ENCODE data around the gene DISC1.

The DISC1 gene

GRCh38 chr1:231950331-231951128 lies 323.9 kb downstream of the DISC1 start:
- TF ChIP-seq, protein P1, sequence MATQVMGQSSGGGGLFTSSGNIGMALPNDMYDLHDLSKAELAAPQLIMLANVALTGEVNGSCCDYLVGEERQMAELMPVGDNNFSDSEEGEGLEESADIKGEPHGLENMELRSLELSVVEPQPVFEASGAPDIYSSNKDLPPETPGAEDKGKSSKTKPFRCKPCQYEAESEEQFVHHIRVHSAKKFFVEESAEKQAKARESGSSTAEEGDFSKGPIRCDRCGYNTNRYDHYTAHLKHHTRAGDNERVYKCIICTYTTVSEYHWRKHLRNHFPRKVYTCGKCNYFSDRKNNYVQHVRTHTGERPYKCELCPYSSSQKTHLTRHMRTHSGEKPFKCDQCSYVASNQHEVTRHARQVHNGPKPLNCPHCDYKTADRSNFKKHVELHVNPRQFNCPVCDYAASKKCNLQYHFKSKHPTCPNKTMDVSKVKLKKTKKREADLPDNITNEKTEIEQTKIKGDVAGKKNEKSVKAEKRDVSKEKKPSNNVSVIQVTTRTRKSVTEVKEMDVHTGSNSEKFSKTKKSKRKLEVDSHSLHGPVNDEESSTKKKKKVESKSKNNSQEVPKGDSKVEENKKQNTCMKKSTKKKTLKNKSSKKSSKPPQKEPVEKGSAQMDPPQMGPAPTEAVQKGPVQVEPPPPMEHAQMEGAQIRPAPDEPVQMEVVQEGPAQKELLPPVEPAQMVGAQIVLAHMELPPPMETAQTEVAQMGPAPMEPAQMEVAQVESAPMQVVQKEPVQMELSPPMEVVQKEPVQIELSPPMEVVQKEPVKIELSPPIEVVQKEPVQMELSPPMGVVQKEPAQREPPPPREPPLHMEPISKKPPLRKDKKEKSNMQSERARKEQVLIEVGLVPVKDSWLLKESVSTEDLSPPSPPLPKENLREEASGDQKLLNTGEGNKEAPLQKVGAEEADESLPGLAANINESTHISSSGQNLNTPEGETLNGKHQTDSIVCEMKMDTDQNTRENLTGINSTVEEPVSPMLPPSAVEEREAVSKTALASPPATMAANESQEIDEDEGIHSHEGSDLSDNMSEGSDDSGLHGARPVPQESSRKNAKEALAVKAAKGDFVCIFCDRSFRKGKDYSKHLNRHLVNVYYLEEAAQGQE (IDR thresholded peaks at IDR 0.05; ENCODE audit: low read depth): no peak
- TF ChIP-seq ZBTB7A (IDR thresholded peaks at IDR 0.05; ENCODE audit: low read depth) (no peak), FOXM1 (IDR thresholded peaks at IDR 0.05; ENCODE audit: borderline replicate concordance, low read depth) (no peak), MAX (IDR thresholded peaks at IDR 0.05) (no peak), EP300 (IDR thresholded peaks at IDR 0.05; ENCODE audit: borderline replicate concordance) (no peak), NFIC (IDR thresholded peaks at IDR 0.05) (no peak), YY1 (IDR thresholded peaks at IDR 0.05; ENCODE audit: low read depth) (no peak), RAD21 (IDR thresholded peaks at IDR 0.05; ENCODE audit: low read depth) (no peak), TCF12 (IDR thresholded peaks at IDR 0.05; ENCODE audit: low read depth) (no peak), TEAD4 (IDR thresholded peaks at IDR 0.05) (no peak), EGR1 (IDR thresholded peaks at IDR 0.05) (no peak), CEBPB (IDR thresholded peaks at IDR 0.05) (no peak)
- TF ChIP-seq, protein P2, sequence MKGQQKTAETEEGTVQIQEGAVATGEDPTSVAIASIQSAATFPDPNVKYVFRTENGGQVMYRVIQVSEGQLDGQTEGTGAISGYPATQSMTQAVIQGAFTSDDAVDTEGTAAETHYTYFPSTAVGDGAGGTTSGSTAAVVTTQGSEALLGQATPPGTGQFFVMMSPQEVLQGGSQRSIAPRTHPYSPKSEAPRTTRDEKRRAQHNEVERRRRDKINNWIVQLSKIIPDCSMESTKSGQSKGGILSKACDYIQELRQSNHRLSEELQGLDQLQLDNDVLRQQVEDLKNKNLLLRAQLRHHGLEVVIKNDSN (IDR thresholded peaks at IDR 0.05): no peak

GRCh38 chr1:231951374-231951773 lies 324.8 kb downstream of the DISC1 start:
- TF ChIP-seq ZBTB7A (IDR thresholded peaks at IDR 0.05; ENCODE audit: low read depth) (no peak), TAF1 (IDR thresholded peaks at IDR 0.05; ENCODE audit: low read depth) (no peak), TEAD4 (IDR thresholded peaks at IDR 0.05) (no peak), CEBPB (IDR thresholded peaks at IDR 0.05) (no peak), FOXM1 (IDR thresholded peaks at IDR 0.05; ENCODE audit: borderline replicate concordance, low read depth) (no peak), CREB1 (IDR thresholded peaks at IDR 0.05; ENCODE audit: low read depth) (no peak), MAX (IDR thresholded peaks at IDR 0.05) (no peak), TCF12 (IDR thresholded peaks at IDR 0.05; ENCODE audit: low read depth) (no peak), EGR1 (IDR thresholded peaks at IDR 0.05) (no peak)
- TF ChIP-seq, protein P2 (IDR thresholded peaks at IDR 0.05): no peak

DNA sequence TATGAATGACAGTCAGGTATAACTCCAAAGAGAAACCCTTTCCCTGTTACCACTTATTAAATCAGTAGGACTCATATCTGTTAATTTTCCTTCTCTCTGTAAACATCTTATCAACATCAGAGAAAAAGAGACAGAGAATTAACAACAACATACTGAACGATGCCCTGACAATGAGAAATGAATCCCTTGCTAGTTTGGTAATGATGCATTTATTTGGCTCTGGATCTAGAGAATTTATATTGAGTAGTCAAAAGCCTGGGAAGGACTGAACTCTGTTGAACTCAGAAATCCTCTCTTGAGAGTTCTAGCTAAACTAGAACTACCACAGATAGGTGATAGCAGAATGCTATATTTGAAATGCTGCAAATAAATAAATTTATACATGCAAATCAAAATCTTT lies 325.6 kb downstream of the DISC1 start:
- TF ChIP-seq EGR1 (IDR thresholded peaks at IDR 0.05) (no peak), YY1 (IDR thresholded peaks at IDR 0.05; ENCODE audit: low read depth) (no peak), TCF12 (IDR thresholded peaks at IDR 0.05; ENCODE audit: low read depth) (no peak), TEAD4 (IDR thresholded peaks at IDR 0.05) (no peak), FOXM1 (IDR thresholded peaks at IDR 0.05; ENCODE audit: borderline replicate concordance, low read depth) (no peak), MAX (IDR thresholded peaks at IDR 0.05) (no peak), ZBTB7A (IDR thresholded peaks at IDR 0.05; ENCODE audit: low read depth) (no peak), EP300 (IDR thresholded peaks at IDR 0.05; ENCODE audit: borderline replicate concordance) (no peak), CEBPB (IDR thresholded peaks at IDR 0.05) (no peak), TAF1 (IDR thresholded peaks at IDR 0.05; ENCODE audit: low read depth) (no peak), CREB1 (IDR thresholded peaks at IDR 0.05; ENCODE audit: low read depth) (no peak), NFIC (IDR thresholded peaks at IDR 0.05) (no peak), RAD21 (IDR thresholded peaks at IDR 0.05; ENCODE audit: low read depth) (no peak)
- TF ChIP-seq, protein P2 (IDR thresholded peaks at IDR 0.05): no peak
- TF ChIP-seq, protein P1 (IDR thresholded peaks at IDR 0.05; ENCODE audit: low read depth): no peak

DNA sequence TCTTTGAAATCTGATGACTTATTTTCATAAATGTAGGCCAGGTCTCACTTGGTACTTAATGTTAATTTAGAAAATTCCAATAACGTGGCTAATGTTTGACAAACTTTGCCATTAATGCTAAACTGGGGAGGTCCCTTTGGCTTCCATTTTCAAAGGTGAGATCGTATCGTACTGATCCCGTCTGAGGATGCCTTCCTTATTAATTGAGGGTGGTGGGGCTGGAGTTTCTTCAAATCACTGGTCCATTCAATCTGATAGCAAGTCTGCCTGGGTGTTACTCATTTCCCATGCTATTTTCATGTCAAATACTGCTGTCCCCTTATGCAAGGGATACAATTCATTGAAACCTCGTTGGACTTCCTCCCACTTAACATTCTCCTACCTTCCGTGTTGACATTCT lies 327.1 kb downstream of the DISC1 start:
- no peak for TF ChIP-seq EGR1 (IDR thresholded peaks at IDR 0.05)
- no peak for TF ChIP-seq YY1 (IDR thresholded peaks at IDR 0.05; ENCODE audit: low read depth)
- TF ChIP-seq, protein P1 (IDR thresholded peaks at IDR 0.05; ENCODE audit: low read depth): no peak
- TF ChIP-seq, protein P2 (IDR thresholded peaks at IDR 0.05): no peak
- no peak for TF ChIP-seq TEAD4 (IDR thresholded peaks at IDR 0.05)
- TF ChIP-seq EP300 (IDR thresholded peaks at IDR 0.05; ENCODE audit: borderline replicate concordance): no peak
- TF ChIP-seq FOXM1 (IDR thresholded peaks at IDR 0.05; ENCODE audit: borderline replicate concordance, low read depth): no peak
- no peak for TF ChIP-seq MAX (IDR thresholded peaks at IDR 0.05)

Data from Ishikawa (cell line).